Neural progenitor cell (in vitro differentiated cells): ENCODE measurements around the gene ANP32E.

Experiments
- EZH2 ChIP-seq: fragments of 200-600 bp; sonication (generic); IDR thresholded peaks from 2 replicates; pipeline ENCODE4 v1.6.1; 2017; ENCODE audit warnings: antibody characterized with exemption, mild to moderate bottlenecking, moderate library complexity
- TF ChIP-seq, protein P1 (sequence below): fragments of 200-600 bp; sonication (generic); IDR thresholded peaks from 2 replicates; pipeline ENCODE4 v1.5.1; 2017; ENCODE audit warnings: antibody characterized with exemption, mild to moderate bottlenecking

DNA sequence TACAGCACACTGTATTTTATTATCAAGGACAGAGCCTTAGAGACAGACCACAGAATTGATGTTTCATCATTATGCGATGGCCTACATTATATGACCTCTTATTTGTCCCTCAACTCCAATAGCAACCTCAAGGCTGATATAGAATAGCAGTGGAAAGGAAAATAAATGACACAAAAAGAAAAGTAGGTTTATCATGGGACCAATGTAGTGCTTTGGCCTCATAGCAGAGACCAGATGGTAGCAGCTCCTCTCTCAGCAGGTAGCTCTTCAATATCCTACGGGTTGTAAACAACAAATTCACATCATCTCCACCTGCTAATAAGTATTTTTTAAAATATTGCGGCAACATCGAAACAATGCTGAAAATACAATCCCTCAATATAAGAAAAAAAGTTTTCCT lies 25.2 kb downstream of the ANP32E start:
- TF ChIP-seq, protein P1, sequence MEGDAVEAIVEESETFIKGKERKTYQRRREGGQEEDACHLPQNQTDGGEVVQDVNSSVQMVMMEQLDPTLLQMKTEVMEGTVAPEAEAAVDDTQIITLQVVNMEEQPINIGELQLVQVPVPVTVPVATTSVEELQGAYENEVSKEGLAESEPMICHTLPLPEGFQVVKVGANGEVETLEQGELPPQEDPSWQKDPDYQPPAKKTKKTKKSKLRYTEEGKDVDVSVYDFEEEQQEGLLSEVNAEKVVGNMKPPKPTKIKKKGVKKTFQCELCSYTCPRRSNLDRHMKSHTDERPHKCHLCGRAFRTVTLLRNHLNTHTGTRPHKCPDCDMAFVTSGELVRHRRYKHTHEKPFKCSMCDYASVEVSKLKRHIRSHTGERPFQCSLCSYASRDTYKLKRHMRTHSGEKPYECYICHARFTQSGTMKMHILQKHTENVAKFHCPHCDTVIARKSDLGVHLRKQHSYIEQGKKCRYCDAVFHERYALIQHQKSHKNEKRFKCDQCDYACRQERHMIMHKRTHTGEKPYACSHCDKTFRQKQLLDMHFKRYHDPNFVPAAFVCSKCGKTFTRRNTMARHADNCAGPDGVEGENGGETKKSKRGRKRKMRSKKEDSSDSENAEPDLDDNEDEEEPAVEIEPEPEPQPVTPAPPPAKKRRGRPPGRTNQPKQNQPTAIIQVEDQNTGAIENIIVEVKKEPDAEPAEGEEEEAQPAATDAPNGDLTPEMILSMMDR: no peak
- TF ChIP-seq EZH2: no peak
